LNCAP (cell line): ENCODE results near the gene ATRN.

ENCODE experiments used
- CTCF ChIP-seq: fragments of 450-650 bp; IDR thresholded peaks from 2 replicates; pipeline ENCODE4 v1.5.1; 2017; ENCODE audit warnings: mild to moderate bottlenecking

ATRN gene

GRCh38 chr20:3614466-3614865, 143.6 kb downstream of the ATRN start:
- no peak for TF ChIP-seq CTCF

DNA sequence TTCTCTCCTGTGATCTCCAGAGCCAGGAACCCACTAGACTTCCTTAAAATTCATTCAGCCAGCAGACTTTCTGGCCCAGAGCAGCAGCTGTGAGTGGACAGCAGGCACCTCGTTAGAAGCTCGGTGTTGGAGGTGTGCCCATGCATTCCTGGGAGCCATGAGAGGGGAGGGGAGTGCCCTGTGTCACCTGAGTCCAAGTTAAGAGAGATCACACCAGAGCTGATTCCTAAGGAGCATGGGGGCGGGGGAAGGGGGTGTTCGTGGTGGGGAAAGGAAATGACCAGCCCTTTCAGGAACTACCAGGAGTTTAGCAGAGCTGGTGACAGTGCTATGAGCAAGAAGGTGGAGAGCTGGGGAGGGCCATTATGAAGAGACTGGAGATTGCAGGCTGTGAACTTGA, 145.4 kb downstream of the ATRN start:
- no peak for TF ChIP-seq CTCF

GRCh38 chr20:3621111-3621510, 150.3 kb downstream of the ATRN start:
- TF ChIP-seq CTCF = no peak

GRCh38 chr20:3622406-3622805, 151.6 kb downstream of the ATRN start:
- no peak for TF ChIP-seq CTCF

GRCh38 chr20:3627476-3627875, 156.7 kb downstream of the ATRN start:
- TF ChIP-seq CTCF = no peak

DNA sequence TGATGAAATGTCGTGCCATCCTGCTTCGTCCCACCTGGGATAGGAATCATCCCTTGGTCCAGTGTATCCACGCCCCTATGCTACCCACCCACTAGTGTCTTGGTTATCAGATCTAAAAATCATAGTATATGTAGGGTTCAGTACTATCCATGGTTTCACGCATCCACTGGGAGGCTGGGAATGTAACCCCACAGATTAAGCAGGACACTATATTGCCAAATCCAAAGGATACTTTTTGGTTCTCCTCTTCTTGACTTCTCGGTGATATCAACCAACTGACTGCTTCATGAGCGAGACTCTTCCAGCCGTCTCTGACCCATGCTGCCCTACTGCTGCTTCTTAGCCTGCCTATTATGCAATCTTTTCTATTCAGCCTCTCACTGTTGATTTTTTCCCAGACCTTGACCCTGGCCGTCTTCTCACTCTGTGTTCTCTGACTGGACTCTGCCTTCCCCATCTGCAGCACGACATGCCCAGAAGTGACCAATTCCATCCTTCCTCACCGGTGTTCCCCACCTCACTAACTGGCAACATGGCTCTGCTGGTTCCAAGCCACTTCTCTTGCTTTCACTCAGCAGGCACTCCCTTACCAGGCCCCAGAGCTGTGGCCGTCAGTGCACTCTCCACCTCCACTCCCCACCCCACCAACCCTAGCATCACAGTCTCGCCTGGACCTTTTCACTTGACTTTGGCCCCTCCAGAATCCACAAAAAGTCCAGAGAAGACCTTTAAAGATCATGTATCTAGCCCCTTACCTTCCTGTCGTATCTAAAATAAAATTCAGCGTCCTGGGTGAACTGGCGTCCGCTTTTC, 157.9 kb downstream of the ATRN start:
- no peak for TF ChIP-seq CTCF

DNA sequence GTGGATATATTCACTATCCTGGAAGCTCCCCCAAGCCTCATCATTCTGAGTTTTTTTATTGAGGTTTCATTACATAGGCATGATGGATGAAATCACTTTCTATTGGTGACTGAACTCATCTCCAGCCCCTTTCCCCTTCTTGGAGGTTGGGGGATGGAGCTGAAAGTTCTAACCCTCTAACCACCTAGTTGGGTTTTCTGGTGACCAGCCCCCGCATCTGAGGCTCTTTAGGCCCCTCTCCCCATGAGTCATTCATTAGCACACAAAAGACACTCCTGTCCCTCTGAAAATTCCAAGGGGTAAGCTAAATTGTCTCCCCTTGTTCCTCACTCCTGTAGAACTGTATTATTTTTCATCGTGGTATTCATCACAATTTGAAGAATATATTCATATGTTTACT, 159.1 kb downstream of the ATRN start:
- TF ChIP-seq CTCF = no peak

GRCh38 chr20:3630429-3630828, 159.6 kb downstream of the ATRN start:
- no peak for TF ChIP-seq CTCF
